K562 (cell line): ENCODE data around the gene TMEM45A. TPM values are rescaled to one million over a fixed set of nuclear protein-coding genes. Genes with fewer than 3 reads are reported as not detected.
A peak's percentile ranks its signal among the peaks of the same experiment; 100 is the strongest.

ENCODE experiments used
- ADNP ChIP-seq: fragments of 200-800 bp; sonication (Bioruptor generic); IDR thresholded peaks from 2 replicates; pipeline ENCODE4 v1.6.1; 2016; ENCODE audit warnings: missing genetic modification characterization, missing compliant biosample characterization
- ATF1 ChIP-seq, 2 experiments: fragments of 450-650 bp in 1 of 2; IDR thresholded peaks; 2 replicates each; pipeline ENCODE4 v1.6.1; 2016; ENCODE audit warnings: missing compliant biosample characterization in 1 of 2, missing genetic modification characterization in 1 of 2
- ATF3 ChIP-seq, 2 experiments: fragments of 450-650 bp in 1 of 2; sonication (generic) in 1 of 2; formaldehyde crosslinking in 1 of 2; IDR thresholded peaks in 1 of 2; conservative IDR thresholded peaks in 1 of 2; 2 replicates each; pipeline versions ENCODE4 v1.6.1 to v1.8.1; 2016 to 2023; ENCODE audit warnings: mild to moderate bottlenecking in 2 of 2, moderate library complexity in 2 of 2, inconsistent platforms in 1 of 2, missing genetic modification reagents in 1 of 2
- CEBPB ChIP-seq: fragments of 450-650 bp; IDR thresholded peaks from 2 replicates; pipeline ENCODE4 v1.6.1; 2016; ENCODE audit warnings: missing genetic modification characterization, missing compliant biosample characterization
- CREM ChIP-seq: IDR thresholded peaks from 2 replicates; pipeline ENCODE4 v1.6.1; 2014; ENCODE audit warnings: antibody characterized with exemption, low read depth
- ELF1 ChIP-seq: fragments of 200-800 bp; sonication (Bioruptor generic); IDR thresholded peaks from 2 replicates; pipeline ENCODE4 v1.6.1; 2016; ENCODE audit warnings: missing genetic modification characterization, missing compliant biosample characterization
- HMG20B ChIP-seq: fragments of 250-450 bp; sonication (Bioruptor Pico); IDR thresholded peaks from 2 replicates; pipeline ENCODE4 v1.5.0; 2021; ENCODE audit warnings: mild to moderate bottlenecking
- HOMEZ ChIP-seq: fragments of 250-450 bp; sonication (Bioruptor Pico); IDR thresholded peaks from 2 replicates; pipeline ENCODE4 v1.4.0; 2020; ENCODE audit warnings: mild to moderate bottlenecking, moderate library complexity
- JUND ChIP-seq, 2 experiments: IDR thresholded peaks; 2 replicates in 1 of 2; 3 replicates in 1 of 2; pipeline ENCODE4 v1.6.1; 2011; ENCODE audit warnings: borderline replicate concordance in 2 of 2, low read depth in 2 of 2, low read length in 2 of 2, improper control_type of control experiment in 1 of 2, missing biosample characterization in 1 of 2, missing genetic modification characterization in 1 of 2, missing genetic modification reagents in 1 of 2
- NCOR1 ChIP-seq: fragments of 450-650 bp; IDR thresholded peaks from 2 replicates; pipeline ENCODE4 v1.6.1; 2016; ENCODE audit warnings: mild to moderate bottlenecking, moderate library complexity
- SMARCB1 ChIP-seq: IDR thresholded peaks from 2 replicates; pipeline ENCODE4 v1.6.1; 2011; ENCODE audit warnings: improper control_type of control experiment, low read depth; ENCODE audit not compliant: insufficient read length
- TCF7 ChIP-seq: sonication (generic); IDR thresholded peaks from 2 replicates; pipeline ENCODE4 v1.6.1; 2016; ENCODE audit warnings: antibody characterized with exemption, borderline replicate concordance
- TGIF2 ChIP-seq: sonication (generic); formaldehyde crosslinking; IDR thresholded peaks from 2 replicates; pipeline ENCODE4 v1.8.1; 2022; ENCODE audit warnings: mild to moderate bottlenecking, missing genetic modification reagents, moderate library complexity
- TRIM28 ChIP-seq: fragments of 450-650 bp; IDR thresholded peaks from 2 replicates; pipeline ENCODE4 v1.6.1; 2017
- VEZF1 ChIP-seq: fragments of 200-800 bp; sonication (Bioruptor generic); IDR thresholded peaks from 2 replicates; pipeline ENCODE4 v1.6.1; 2017; ENCODE audit warnings: missing genetic modification characterization, missing compliant biosample characterization
- ZNF445 ChIP-seq: fragments of 250-450 bp; sonication (Bioruptor Pico); IDR thresholded peaks from 2 replicates; pipeline ENCODE4 v1.4.0; 2020; ENCODE audit warnings: low read depth, mild to moderate bottlenecking, moderate library complexity
- ZNF561 ChIP-seq: fragments of 450-650 bp; formaldehyde crosslinking; conservative IDR thresholded peaks from 2 replicates; pipeline ENCODE4 v1.4.0; 2020; ENCODE audit warnings: mild to moderate bottlenecking, moderate library complexity
- polyA plus RNA-seq, 8 experiments: library from polyadenylated mRNA; depleted of rRNA in 4 of 8; stranded (reverse) in 5 of 8; unstranded in 3 of 8; fragments of >200 nt; fragmentation: Nextera tagmentation in 2 of 8; fragmentation: Illumina TruSeq in 1 of 8; extraction: Ambion mirVana in 2 of 8; extraction: Trizol in 1 of 8; gene quantifications; 2 replicates each; pipeline versions ENCODE4 v1.2.1 to v1.2.3, GENCODE V29; 2011 to 2014; ENCODE audit warnings: inconsistent platforms in 1 of 8, missing spikeins in 1 of 8
- total RNA-seq, 7 experiments: library from RNA; depleted of rRNA in 6 of 7; stranded (reverse); fragments of >200 nt in 6 of 7; fragmentation: Illumina TruSeq in 2 of 7; extraction: Trizol in 2 of 7; gene quantifications; 2 replicates each; pipeline versions ENCODE4 v1.2.1 to v1.2.3, GENCODE V29; 2011 to 2021; ENCODE audit warnings: low replicate concordance in 1 of 7
- TF ChIP-seq, protein P1 (sequence below): fragments of 250-450 bp; sonication (Bioruptor Pico); IDR thresholded peaks from 2 replicates; pipeline ENCODE4 v1.5.0; 2021
- TF ChIP-seq, protein P2 (sequence below): fragments of 250-450 bp; sonication (Bioruptor Pico); IDR thresholded peaks from 2 replicates; pipeline ENCODE4 v1.4.0; 2020; ENCODE audit warnings: mild to moderate bottlenecking, moderate library complexity, borderline replicate concordance

The TMEM45A gene
- total and polyA plus RNA-seq, 9 of the 15 experiments (the other 6 are each of a cell fraction or from before 2014, with no cell fraction given), result 0.41 to 4.1 (median 0.95) TPM

- peak; percentile 28; the same call in 1 of the 2 replicates for TF ChIP-seq ATF3 (IDR thresholded peaks at IDR 0.05)
- no peak for TF ChIP-seq ATF3 (CRISPR knock-in tag; conservative IDR thresholded peaks at IDR 0.05)
- 0 out of 2 replicates have a peak, but pooled peaks have one; percentile 4 for TF ChIP-seq CREM
- no peak for TF ChIP-seq TRIM28
- TF ChIP-seq CEBPB (tag), result peak; percentile 94
- TF ChIP-seq TGIF2, result no peak
- TF ChIP-seq NCOR1, result no peak
- no peak for TF ChIP-seq ZNF561 (CRISPR knock-in tag)
- TF ChIP-seq JUND (IDR thresholded peaks at IDR 0.05; ENCODE audit: borderline replicate concordance, low read depth, low read length), result 0 out of 2 replicates have a peak, but pooled peaks have one; percentile 7
- no peak for TF ChIP-seq JUND (tag; IDR thresholded peaks at IDR 0.05; ENCODE audit: borderline replicate concordance, low read depth, low read length)
- TF ChIP-seq, protein P1, sequence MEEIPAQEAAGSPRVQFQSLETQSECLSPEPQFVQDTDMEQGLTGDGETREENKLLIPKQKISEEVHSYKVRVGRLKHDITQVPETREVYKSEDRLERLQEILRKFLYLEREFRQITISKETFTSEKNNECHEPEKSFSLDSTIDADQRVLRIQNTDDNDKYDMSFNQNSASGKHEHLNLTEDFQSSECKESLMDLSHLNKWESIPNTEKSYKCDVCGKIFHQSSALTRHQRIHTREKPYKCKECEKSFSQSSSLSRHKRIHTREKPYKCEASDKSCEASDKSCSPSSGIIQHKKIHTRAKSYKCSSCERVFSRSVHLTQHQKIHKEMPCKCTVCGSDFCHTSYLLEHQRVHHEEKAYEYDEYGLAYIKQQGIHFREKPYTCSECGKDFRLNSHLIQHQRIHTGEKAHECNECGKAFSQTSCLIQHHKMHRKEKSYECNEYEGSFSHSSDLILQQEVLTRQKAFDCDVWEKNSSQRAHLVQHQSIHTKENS (CRISPR knock-in tag), result no peak
- TF ChIP-seq, protein P2, sequence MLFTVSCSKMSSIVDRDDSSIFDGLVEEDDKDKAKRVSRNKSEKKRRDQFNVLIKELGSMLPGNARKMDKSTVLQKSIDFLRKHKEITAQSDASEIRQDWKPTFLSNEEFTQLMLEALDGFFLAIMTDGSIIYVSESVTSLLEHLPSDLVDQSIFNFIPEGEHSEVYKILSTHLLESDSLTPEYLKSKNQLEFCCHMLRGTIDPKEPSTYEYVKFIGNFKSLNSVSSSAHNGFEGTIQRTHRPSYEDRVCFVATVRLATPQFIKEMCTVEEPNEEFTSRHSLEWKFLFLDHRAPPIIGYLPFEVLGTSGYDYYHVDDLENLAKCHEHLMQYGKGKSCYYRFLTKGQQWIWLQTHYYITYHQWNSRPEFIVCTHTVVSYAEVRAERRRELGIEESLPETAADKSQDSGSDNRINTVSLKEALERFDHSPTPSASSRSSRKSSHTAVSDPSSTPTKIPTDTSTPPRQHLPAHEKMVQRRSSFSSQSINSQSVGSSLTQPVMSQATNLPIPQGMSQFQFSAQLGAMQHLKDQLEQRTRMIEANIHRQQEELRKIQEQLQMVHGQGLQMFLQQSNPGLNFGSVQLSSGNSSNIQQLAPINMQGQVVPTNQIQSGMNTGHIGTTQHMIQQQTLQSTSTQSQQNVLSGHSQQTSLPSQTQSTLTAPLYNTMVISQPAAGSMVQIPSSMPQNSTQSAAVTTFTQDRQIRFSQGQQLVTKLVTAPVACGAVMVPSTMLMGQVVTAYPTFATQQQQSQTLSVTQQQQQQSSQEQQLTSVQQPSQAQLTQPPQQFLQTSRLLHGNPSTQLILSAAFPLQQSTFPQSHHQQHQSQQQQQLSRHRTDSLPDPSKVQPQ (CRISPR knock-in tag), result no peak
- no peak for TF ChIP-seq ATF1 (CRISPR knock-in tag; IDR thresholded peaks at IDR 0.05)
- peak; percentile 21; the same call in 1 of the 2 replicates for TF ChIP-seq ATF1 (tag; IDR thresholded peaks at IDR 0.05)
- TF ChIP-seq HMG20B (CRISPR knock-in tag), result no peak
- TF ChIP-seq ADNP (tag), result no peak
- TF ChIP-seq TCF7, result no peak
- TF ChIP-seq VEZF1, result no peak
- TF ChIP-seq ZNF445 (CRISPR knock-in tag), result no peak
- no peak for TF ChIP-seq HOMEZ (CRISPR knock-in tag)
- no peak for TF ChIP-seq ELF1 (tag)
- TF ChIP-seq SMARCB1, result no peak
Observed at GRCh38 chr3:100590114-100590839, 97.9 kb downstream of the TMEM45A start (continued).
